ENCODE results near the gene TTC9B.
A peak's percentile ranks its signal among the peaks of the same experiment; 100 is the strongest.
"Not testable (repeated sequence)": the region's sequence is repeated elsewhere in the genome, so short reads cannot be mapped to it uniquely, and the experiment has no call there.

Gene TTC9B

DNA sequence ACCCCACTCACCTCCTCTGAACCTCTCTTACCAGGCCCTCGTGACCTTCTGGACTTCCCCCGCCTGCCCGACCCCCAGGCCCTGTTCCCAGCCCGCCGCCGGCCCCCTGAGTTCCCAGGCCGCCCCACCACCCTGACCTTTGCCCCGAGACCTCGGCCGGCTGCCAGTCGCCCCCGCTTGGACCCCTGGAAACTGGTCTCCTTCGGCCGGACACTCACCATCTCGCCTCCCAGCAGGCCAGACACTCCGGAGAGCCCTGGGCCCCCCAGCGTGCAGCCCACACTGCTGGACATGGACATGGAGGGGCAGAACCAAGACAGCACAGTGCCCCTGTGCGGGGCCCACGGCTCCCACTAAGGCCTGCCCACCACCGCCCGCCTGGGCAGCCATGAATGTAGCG is 3.2 kb downstream of the TTC9B start:
- no peak for DNase-seq (ENCODE audit: low read depth)

DNA sequence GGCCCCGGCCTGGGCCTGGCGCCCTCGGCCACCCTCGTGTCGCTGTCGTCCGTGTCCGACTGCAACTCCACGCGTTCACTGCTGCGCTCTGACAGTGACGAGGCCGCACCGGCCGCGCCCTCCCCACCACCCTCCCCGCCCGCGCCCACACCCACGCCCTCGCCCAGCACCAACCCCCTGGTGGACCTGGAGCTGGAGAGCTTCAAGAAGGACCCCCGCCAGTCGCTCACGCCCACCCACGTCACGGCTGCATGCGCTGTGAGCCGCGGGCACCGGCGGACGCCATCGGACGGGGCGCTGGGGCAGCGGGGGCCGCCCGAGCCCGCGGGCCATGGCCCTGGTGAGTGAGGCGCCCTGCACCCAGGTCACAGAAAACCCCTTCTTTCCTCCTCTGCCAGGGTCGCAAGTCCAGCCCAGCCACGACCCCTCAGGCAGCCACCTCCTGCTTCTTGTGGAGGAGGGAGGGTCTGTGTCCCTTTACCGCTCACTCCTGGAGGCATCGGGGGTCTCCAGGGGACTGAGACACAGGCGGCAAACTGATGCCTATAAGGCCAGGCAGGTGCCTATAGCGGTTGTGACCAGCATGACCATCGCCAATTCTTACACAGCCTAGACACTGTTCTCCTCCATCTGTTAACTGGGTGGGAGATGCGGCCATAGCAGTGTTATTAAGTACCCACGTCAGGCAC is 4.2 kb downstream of the TTC9B start:
- DNase-seq (ENCODE audit: low read depth), result no peak

DNA sequence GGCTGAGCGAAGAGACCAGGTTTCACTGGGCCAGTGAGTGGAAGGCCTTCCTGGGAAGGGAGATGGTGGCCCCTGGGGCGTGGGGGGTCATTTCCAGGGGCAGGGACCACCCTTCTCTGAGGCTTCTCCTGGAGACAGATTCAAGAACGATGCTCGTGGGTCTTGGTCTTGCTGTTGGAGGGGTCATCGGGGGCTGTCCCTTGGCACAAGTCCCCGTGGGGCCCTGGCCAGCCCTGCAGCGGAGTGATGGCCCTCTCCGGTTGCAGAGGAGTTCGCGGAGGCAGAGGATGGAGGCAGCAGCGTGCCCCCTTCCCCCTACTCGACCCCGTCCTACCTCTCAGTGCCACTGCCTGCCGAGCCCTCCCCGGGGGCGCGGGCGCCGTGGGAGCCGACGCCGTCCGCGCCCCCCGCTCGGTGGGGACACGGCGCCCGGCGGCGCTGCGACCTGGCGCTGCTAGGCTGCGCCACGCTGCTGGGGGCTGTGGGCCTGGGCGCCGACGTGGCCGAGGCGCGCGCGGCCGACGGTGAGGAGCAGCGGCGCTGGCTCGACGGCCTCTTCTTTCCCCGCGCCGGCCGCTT is 4.8 kb downstream of the TTC9B start:
- DNase-seq (ENCODE audit: low read depth), result no peak

DNA sequence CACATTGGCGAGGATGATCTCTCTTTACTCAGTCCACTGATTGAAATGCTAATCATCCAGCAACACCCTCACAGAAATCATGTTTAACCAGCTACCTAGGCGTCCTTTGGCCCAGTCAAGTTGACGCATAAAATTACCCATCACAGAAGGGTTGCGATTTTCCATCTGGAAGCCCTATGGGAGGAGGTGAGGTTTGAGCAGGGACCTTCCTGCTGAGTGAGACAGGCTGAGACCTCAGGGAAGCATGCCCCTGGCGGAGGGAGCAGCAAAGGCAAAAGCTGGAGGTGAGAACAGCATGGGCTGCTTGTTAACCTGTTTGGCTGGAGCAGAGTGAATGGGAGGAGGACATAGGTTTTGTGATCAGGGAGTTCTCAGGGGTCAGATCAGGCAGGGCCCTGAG is 7.3 kb downstream of the TTC9B start:
- DNase-seq (ENCODE audit: low read depth), result no peak

DNA sequence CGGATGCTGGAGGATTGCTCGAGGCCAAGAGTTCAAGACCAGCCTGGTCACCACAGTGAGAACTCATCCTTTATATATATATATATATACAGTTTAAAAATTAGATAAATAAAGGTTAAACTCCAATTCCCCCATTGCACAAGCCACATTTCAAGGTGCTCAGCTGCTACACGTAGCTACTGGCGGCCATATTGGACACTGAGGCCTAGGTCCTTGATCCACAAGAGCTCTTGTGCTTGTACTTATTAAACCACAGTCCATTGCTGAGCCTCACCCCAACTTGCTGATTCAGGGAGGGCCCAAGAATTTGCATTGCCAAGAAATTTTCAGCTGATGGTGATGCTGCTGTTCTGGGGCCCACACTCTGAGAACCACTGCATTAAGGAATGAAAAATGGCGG is 9.6 kb downstream of the TTC9B start:
- DNase-seq (ENCODE audit: low read depth), result no peak

DNA sequence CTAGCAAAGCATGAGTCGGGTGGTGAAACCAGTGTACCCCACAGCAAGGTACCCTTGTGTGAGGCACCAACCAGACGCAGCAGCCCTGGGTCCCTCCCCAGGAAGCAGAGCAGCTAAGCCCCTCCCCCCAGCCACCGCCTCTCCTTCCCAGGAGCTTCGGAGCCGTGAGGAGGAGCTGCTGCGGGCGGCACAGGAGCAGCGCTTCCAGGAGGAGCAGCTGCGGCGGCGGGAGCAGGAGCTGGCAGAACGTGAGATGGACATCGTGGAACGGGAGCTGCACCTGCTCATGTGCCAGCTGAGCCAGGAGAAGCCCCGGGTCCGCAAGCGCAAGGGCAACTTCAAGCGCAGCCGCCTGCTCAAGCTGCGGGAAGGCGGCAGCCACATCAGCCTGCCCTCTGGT is 12.4 kb downstream of the TTC9B start:
- no peak for DNase-seq (ENCODE audit: low read depth)

DNA sequence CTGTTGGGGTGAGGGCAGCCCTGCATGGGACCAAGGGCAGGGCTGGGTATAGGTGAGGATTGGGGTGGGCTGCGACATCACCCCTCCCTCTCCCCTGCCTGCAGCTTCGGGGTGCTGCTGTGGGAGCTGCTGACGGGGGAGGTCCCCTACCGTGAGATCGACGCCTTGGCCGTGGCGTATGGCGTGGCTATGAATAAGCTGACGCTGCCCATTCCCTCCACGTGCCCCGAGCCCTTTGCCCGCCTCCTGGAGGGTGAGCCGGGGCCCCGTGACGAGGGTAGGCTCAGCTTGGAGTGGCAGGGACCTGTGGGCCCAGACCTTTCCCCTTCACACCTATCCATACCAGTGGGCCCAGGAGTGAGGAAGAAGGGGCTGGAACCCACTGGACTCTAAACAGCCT is 13.8 kb downstream of the TTC9B start:
- DNase-seq (ENCODE audit: low read depth), result no peak

DNA sequence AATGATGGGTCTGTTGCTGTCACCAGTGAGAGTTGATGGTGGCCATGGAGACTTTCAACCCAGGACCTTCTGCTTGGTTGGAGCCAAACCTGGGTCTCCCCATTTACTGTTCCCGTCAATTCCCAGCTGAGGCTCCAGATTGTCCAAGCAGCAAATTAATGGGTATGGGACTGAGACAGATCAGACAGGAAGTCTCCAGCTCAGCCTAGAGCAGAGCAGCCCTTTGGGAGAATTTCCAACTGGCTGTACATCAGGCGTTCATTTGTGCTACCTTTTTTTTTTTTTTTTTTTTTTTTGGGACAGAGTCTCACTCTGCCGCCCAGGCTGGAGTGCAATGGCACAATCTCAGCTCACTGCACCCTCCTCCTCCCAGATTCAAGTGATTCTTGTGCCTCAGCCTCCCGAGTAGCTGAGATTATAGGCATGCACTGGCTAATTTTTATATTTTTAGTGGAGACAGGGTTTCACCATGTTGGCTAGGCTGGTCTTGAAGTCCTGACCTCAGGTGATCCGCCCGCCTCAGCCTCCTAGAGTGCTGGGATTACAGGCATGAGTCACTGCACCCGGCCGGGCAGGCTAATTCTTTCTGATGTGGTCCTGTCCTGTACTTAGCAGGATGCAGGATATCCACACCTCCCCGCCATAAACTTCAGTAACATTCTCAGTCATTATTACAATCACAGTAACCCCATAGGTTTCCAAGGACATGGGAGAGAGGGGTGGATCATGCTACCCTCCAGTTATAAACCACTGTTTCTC is 17.7 kb downstream of the TTC9B start:
- no peak for DNase-seq (ENCODE audit: low read depth)

DNA sequence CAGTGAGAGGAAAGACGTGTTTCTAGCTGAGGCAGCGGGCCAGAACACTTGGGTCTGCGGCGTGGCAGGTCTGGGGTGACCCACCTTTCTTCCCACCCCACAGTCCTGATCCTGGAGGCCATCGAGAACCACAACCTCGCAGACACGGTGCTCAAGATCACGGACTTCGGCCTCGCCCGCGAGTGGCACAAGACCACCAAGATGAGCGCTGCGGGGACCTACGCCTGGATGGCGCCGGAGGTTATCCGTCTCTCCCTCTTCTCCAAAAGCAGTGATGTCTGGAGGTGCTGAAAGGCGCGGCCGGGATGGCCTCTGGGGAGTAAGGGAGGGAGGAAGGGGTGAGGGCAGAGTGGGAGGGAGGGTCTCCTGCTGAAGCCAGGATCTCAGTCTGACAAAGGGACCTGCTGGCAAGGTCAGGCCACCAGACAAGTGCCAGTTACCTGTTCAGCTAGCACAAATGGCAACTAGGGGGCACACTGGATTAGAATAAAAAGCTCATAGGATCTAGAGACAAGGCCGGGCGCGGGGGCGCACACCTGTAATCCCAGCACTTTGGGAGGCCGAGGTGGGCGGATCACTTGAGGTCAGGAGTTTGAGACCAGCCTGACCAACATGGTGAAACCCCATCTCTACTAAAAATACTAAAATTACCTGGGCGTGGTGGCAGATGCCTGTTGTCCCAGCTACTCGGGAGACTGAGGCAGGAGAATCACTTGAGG is 19.8 kb downstream of the TTC9B start:
- DNase-seq (ENCODE audit: low read depth), result no peak

DNA sequence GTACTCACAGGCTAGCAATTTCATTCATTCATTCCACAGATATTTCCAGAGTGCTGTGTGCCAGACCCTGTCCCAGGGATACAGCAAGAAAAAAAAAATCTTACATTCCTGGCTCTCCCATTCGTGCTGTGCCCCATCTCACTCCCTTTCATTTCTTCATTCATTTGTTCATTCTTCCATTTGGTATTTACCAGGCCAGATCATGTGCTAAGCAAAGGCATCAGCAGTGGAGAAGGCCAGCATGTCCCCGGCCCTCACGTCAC is 24.7 kb downstream of the TTC9B start:
- peak; percentile 34 for DNase-seq (ENCODE audit: low read depth)

DNA sequence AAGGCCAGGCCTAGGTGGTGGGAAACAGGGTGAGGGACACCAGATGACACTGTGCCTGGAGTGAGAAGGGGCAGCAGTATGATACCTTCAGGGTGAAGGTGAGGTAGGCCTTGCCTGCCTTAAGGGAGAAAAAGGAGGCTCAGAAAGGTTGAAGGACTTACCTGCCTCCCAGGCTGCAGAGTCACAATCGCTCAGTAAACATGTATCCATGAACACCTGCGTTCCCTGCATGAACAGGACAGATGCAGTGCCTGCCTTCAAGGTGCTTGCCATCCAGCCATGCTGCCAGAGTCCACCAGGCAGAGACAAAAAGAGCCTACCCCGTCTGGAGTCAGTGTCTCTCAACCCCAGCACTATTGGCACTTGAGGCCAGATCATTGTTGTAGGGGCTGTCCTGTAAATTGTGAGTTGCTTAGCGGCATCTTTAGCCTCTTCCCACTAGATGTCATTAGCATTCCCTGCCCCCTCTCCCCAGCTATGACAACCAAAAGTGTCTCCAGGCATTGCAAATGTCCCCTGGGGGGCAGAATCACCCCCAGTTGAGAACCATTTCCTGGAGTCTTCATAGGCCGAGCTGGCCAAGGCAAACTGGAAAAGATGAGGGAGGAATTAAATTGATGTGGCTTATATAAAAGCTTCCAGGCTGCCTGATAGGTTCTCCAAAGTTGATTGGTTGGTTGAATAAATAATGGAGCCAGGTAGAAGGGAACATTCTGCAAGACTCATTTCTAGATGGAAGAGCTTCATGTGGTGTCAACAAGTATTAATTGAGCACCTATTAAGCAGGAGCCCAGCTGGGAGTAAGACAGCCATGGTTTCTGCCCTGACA is 25.2 kb downstream of the TTC9B start:
- DNase-seq (ENCODE audit: low read depth), result no peak

DNA sequence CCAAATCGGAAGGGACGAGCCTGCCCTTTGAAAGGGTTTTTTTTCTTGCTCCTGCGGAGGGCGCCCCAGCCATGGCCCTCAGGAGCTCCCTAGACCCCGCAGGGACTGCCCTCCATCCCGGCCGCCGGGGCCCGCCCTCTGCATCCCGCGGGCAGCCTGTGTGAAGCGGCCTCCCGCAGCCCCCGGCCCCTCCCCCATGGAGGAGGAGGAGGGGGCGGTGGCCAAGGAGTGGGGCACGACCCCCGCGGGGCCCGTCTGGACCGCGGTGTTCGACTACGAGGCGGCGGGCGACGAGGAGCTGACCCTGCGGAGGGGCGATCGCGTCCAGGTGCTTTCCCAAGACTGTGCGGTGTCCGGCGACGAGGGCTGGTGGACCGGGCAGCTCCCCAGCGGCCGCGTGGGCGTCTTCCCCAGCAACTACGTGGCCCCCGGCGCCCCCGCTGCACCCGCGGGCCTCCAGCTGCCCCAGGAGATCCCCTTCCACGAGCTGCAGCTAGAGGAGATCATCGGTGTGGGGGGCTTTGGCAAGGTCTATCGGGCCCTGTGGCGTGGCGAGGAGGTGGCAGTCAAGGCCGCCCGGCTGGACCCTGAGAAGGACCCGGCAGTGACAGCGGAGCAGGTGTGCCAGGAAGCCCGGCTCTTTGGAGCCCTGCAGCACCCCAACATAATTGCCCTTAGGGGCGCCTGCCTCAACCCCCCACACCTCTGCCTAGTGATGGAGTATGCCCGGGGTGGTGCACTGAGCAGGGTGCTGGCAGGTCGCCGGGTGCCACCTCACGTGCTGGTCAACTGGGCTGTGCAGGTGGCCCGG is 26.1 kb downstream of the TTC9B start:
- DNase-seq (ENCODE audit: low read depth), result no peak

DNA sequence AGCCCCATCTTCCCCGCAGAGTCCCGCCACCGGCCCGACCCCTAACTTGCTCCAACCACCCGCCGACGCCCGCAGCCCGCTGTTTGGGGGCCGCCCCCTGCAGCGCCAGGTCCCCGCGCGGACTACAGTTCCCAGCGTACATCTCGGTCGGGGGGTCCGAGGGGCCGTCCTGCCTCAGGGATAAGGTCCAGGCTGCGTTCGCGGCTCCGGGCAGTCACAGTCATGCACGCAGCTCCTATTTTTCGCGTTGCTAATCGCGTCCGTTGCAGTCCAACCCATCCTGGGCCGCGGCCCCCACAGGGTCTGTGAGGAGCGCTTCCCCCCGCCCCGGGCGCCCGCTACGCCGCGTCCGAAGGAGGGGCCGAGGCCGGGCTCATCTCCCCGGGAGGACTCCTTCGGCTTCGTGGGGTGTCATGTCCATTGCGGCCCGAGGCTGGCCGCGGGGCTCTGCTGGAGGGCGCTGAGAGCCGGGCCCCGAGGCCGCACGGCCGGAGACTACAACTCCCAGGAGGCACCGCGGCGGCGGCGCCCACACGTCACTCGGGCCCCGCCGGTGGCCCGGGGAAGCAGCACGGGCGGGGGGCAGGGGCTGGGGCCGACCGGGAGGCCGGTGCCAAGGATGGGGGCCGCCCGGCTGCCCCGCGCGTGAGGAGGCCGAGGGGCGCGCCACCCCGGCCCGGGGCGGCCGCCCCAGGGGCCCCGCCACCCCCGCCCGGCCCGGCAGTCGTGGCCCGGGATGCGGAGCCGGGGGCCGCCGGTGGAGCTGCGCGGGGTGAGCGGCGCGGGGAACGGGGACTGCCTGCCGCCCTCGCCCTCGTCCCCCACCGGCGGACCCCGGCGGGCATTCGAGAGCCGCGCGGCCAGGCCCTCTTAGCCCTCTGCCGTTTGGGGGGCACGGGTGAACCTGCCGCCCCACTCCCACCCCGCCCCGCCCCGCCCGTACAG is 27.0 kb downstream of the TTC9B start, which contains the start of gene MAP3K10:
MAP3K10 (plus strand) TSS at position 536 of the 945 bp plus-strand sequence. CDS start 606 bp downstream, outside the sequence.
- DNase-seq (ENCODE audit: low read depth), result peak; percentile 31

DNA sequence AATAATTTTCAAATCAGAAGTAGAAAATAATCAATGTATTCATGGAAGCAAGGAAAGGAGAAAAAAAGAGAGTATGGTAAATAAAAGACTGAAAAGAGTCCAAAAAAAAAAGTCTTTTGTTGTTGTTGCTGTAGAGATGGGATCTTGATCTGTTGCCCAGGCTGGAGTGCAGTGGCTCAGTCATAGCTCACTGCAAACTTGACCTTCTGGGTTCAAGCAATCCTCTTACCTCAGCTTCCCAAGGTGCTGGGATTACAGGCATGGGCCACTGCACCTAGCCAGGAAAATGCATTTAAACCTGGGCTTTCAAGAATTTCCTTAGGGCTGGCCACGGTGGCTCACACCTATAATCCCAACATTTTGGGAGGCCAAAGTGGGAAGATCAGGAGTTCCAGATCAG is 33.9 kb downstream of the TTC9B start:
- DNase-seq (ENCODE audit: low read depth), result no peak

DNA sequence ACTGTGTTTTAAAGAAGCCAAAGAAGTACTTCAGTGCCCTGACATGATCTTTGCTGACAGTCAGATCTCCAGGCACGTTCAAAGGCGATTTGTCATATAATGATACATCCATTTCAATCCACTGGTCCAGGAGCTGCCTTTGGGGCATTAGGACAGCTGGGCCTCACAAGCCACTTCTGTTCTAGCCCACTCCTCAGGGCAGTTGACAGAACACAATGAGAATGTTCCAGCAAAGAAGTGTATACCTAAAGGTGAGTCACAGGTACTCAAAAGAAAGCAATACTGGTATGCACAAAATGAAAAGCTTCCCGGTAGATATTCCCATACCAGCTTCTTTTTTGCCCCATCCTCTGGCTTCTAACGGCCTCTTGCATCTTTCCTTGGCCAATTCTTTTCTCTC is 39.4 kb downstream of the TTC9B start:
- DNase-seq (ENCODE audit: low read depth), result no peak

DNA sequence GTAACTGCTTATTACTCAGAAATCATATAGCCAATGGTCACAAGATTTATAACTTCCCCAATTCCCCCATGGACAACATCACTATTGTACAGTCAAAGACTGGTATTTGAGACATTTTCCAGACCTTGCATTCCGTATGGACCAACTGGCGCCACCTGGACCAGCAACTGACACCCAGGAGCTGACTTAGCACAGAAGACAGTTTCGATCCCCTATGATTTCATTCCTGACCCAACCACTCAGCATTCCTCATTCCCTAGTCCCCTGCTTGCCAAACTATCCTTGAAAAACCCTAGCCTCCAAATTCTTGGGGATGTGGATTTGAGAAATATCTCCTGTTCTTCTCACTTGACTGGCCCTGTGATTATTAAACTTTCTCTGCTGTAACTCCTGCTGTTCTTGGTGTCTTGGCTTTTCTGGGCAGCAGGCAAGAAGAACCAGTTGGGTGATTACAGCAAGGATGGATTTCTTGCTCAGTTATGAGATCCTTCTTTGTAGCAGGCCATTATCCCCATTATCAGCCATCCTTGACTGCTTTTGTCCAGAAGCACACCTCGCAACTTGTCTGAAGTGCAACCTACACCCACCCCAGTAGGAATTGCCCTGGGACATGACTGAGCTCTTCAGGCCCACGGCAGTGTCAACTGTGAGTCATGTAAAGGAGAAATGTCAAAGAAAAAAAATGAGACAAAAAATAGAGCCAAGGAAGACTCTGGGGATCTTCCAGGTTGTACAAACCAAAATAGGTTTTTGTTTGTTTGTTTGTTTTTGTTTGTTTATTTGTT is 40.7 kb downstream of the TTC9B start:
- DNase-seq (ENCODE audit: low read depth), result no peak

DNA sequence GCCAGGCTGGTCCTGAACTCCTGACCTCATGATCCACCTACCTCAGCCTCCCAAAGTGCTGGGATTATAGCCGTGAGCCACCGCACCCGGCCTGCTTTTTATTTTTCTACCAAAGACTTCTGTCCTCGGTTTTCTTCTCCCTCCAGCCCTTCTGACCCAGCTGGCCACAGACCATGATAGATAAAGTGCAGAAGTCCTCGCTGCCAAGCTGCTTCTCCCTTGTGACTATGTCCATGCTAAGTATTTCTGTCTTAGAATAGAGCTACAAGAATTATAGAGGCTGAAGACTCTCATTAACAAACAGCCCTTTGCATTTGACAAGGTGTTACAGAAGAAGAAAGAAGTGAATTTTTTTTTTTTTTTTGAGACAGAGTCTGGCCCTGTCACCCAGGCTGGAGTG is 42.4 kb downstream of the TTC9B start:
- DNase-seq (ENCODE audit: low read depth), result no peak

DNA sequence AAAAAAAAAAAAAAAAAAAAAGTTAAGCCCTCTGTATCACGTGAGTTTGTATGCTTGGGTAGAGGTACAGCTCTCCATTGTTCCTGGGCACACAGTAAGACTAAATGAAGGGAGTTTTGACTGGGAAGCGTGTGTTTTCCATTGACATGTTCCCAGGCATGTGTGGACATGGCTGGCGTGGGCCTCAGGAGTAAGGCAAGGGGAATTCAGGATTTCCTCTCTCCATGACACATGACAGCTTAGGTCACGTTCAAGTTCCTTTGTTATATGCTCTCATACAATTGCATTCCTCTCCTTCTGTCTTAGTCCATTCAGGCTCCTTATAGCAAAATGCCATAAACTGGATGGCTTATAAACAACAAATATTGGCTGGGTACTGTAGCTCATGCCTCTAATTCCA is 44.1 kb downstream of the TTC9B start:
- DNase-seq (ENCODE audit: low read depth), result no peak

DNA sequence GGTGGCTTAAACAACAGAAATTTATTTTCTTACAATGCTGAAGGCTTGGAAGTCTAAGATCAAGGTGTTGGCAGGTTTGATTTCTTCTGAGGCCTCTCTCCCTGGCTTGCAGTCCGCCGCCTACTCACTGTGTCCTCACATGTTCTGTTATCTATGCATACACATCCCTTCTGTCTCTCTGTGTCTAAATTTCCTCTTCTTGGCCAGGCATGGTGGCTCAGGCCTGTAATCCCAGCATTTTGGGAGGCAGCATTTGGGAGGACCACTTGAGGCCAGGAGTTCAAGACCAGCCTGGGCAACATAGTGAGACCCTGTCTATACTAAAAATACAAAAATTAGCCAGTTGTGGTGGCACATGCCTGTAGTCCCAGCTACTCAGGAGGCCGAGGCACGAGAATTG is 46.9 kb downstream of the TTC9B start:
- not testable (repeated sequence) for DNase-seq (ENCODE audit: low read depth)

Measured in GM04503 (cell line).